ENCODE data around the gene KMT5B. TPM values are rescaled to one million over a fixed set of nuclear protein-coding genes. Genes with fewer than 3 reads are reported as not detected.
"Not testable (repeated sequence)": the region's sequence is repeated elsewhere in the genome, so short reads cannot be mapped to it uniquely, and the experiment has no call there.

The KMT5B gene
- total and polyA plus RNA-seq, 10 donors = 12.3 to 52.8 (median 40.6) TPM

DNA sequence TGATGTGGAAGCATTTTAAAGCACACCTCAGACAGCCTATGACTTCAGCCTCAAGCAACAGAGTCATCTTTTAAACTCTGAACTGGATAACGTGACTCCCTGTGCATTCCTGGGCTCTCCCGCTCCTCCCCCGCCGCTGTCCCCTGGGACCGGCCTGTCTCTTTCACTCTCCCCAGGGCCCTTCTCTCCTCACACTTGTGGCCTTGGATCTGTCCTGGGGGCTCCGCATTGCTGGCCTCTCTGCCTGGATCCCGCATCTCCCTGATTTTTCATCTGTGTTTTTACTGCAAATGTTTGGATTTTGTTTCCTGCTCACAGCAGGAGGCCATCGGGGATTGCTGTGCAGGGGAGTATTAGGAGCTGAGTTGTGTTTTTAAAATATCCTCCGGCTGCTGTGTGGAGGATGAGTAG is 43.2 kb upstream of the KMT5B start:
- 74 to 82% (median 79%) methylated on average over 9 of the region's 9 CpGs for WGBS, 5 donors
- H3K4me3 ChIP-seq = no peak overlapping the region
- peaks cover 0 to 14% (median 7%) of the 10 kb centered on the region in 6 donors for H3K36me3 ChIP-seq
- H3K27me3 ChIP-seq (replicated peaks in 1 of 7) = no peaks in the 10 kb centered on the region
- intact Hi-C loops (cut with DNase I; ENCODE audit: low total_unique reads) = loop anchor here (2.0 to 5.0 kb wide), 2 partner anchors 40 to 191 kb away; no protein-coding TSS in a partner anchor
- peaks cover 0 to 18% (median 10%) of the 10 kb centered on the region in 6 donors for H3K4me1 ChIP-seq
- no peak for DNase-seq
- peaks cover 0 to 5% (median 0%) of the 10 kb centered on the region in 8 donors for H3K9me3 ChIP-seq
- peak overlapping the region in 5 of 8 donors; percentile 36 to 50 (median 41) for H3K27ac ChIP-seq
- no peak for TF ChIP-seq POLR2AphosphoS5 (IDR thresholded peaks at IDR 0.05)
- TF ChIP-seq, protein P1, sequence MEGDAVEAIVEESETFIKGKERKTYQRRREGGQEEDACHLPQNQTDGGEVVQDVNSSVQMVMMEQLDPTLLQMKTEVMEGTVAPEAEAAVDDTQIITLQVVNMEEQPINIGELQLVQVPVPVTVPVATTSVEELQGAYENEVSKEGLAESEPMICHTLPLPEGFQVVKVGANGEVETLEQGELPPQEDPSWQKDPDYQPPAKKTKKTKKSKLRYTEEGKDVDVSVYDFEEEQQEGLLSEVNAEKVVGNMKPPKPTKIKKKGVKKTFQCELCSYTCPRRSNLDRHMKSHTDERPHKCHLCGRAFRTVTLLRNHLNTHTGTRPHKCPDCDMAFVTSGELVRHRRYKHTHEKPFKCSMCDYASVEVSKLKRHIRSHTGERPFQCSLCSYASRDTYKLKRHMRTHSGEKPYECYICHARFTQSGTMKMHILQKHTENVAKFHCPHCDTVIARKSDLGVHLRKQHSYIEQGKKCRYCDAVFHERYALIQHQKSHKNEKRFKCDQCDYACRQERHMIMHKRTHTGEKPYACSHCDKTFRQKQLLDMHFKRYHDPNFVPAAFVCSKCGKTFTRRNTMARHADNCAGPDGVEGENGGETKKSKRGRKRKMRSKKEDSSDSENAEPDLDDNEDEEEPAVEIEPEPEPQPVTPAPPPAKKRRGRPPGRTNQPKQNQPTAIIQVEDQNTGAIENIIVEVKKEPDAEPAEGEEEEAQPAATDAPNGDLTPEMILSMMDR (IDR thresholded peaks at IDR 0.05 in 8 of 11, conservative IDR thresholded peaks at IDR 0.05 in 3 of 11) = no peak
- no peak for TF ChIP-seq POLR2A (IDR thresholded peaks at IDR 0.05)

DNA sequence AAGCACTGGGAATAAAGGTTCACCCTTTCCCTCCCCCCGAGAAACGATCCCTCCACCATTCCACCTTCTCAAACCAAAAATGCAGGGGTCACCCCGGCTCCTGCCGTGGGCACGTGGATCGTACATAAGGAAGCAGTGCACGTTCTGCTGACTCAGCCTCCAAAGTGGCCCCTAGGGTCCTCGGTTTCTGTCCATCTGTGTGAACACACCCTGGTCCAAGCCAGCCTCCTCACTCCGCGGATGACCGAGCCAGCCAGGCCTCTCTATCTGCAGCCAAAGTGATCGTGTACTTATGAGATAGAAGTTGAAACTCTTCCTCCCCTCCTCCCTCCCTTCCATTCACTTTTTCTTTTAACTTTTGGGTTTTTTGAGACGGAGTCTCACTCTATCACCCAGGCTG is 42.4 kb upstream of the KMT5B start:
- Histone ChIP-seq H3K27me3 (replicated peaks in 1 of 7) (no peaks in the 10 kb centered on the region), H3K4me1 (peaks cover 0 to 18% (median 10%) of the 10 kb centered on the region in 6 donors), H3K36me3 (peaks cover 0 to 6% (median 0%) of the 10 kb centered on the region in 6 donors), H3K9me3 (peaks cover 0 to 5% (median 0%) of the 10 kb centered on the region in 8 donors), H3K4me3 (no peak overlapping the region), H3K27ac (peak overlapping the region in 2 of 8 donors; percentile 43 to 50)
- TF ChIP-seq POLR2AphosphoS5 (IDR thresholded peaks at IDR 0.05) = no peak
- TF ChIP-seq, protein P1 (IDR thresholded peaks at IDR 0.05 in 8 of 11, conservative IDR thresholded peaks at IDR 0.05 in 3 of 11) = no peak
- no peak for TF ChIP-seq POLR2A (IDR thresholded peaks at IDR 0.05)
- no peak for DNase-seq
- 67 to 89% (median 79%) methylated on average over 13 of the region's 13 CpGs for WGBS, 5 donors
- intact Hi-C loops (cut with DNase I; ENCODE audit: low total_unique reads) = loop anchor here (5.0 kb wide), 1 partner anchor 192 kb away; no protein-coding TSS in a partner anchor

DNA sequence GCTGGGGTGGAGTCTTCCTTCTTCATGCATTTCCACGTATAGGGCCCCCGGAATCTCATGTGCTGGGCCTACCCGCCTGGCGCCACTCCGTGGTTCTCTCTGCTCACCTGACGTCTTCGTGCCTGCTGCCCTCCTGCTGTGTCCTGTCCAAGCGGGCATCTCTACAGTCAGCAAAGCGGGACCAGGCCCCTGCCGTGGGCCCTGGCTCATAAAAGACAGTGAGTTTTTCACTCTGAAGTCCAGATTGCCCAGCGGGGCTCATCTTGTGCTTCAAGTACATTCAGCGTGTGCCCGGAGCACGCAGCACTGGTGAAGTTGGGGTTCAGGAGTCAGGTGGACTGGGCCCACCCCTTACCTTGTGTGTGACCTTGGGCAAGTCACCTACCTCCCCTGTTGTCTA is 41.3 kb upstream of the KMT5B start:
- Histone ChIP-seq H3K9me3 (peaks cover 0 to 12% (median 3%) of the 10 kb centered on the region in 8 donors), H3K27ac (no peak overlapping the region), H3K4me1 (peaks cover 0 to 18% (median 10%) of the 10 kb centered on the region in 6 donors), H3K27me3 (replicated peaks in 1 of 7) (no peaks in the 10 kb centered on the region), H3K4me3 (no peak overlapping the region), H3K36me3 (no peaks in the 10 kb centered on the region)
- intact Hi-C loops (cut with DNase I; ENCODE audit: low total_unique reads) = no loop called here
- 91 to 96% (median 93%) methylated on average over 13 to 14 of the region's 14 CpGs for WGBS, 5 donors
- DNase-seq = no peak
- TF ChIP-seq POLR2A (IDR thresholded peaks at IDR 0.05) = no peak
- TF ChIP-seq, protein P1 (IDR thresholded peaks at IDR 0.05 in 8 of 11, conservative IDR thresholded peaks at IDR 0.05 in 3 of 11) = no peak
- TF ChIP-seq POLR2AphosphoS5 (IDR thresholded peaks at IDR 0.05) = no peak

DNA sequence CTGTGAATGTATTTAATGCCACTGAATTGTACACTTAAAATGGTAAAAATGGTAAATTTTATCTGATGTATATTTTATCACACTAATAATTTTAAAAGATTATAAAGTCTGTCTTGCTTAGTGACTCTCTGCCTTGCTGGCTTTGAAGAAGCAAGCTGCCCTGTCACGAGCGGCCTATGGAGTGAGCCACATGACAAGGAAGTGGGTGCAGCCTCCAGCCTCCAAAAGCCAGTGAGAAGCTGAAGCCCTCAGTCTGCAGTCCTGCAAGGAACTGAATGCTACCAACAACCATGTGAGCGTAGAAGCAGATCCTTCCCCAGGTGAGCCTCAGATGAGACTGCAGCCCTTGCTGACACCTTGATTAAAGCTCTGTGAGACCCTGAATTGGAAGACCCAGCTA is 38.7 kb upstream of the KMT5B start:
- WGBS, 5 donors = 83 to 94% (median 86%) methylated on average over 3 of the region's 3 CpGs
- TF ChIP-seq POLR2A (IDR thresholded peaks at IDR 0.05) = no peak
- TF ChIP-seq POLR2AphosphoS5 (IDR thresholded peaks at IDR 0.05) = no peak
- TF ChIP-seq, protein P1 (IDR thresholded peaks at IDR 0.05 in 8 of 11, conservative IDR thresholded peaks at IDR 0.05 in 3 of 11) = no peak
- H3K9me3 ChIP-seq = peaks cover 0 to 19% (median 9%) of the 10 kb centered on the region in 8 donors
- no peaks in the 10 kb centered on the region for H3K27me3 ChIP-seq (replicated peaks in 1 of 7)
- no peak for DNase-seq
- H3K4me3 ChIP-seq = no peak overlapping the region
- peaks cover 0 to 2% (median 0%) of the 10 kb centered on the region in 6 donors for H3K4me1 ChIP-seq
- no peak overlapping the region for H3K27ac ChIP-seq
- H3K36me3 ChIP-seq = no peaks in the 10 kb centered on the region
- intact Hi-C loops (cut with DNase I; ENCODE audit: low total_unique reads) = no loop called here

DNA sequence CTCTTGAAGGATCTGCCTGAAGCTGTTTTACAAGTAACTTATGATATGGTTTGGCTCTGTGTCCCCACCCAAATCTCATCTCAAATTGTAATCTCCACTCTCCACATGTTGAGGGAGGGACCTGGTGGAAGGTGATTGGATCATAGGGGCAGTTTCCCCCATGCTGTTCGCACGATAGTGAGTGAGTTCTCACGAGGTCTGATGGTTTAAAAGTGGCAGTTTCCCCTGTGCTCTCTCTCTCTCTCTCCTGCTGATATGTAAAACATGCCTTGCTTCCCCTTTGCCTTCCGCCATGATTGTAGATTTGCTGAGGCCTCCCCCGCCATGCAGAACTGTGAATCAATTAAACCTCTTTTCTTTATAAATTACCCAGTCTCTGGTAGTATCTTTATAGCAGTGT is 31.8 kb upstream of the KMT5B start:
- DNase-seq; H3K36me3 ChIP-seq; H3K4me1 ChIP-seq; H3K4me3 ChIP-seq; H3K27ac ChIP-seq; H3K27me3 ChIP-seq (replicated peaks in 1 of 7); intact Hi-C loops (cut with DNase I; ENCODE audit: low total_unique reads): not testable (repeated sequence)
- H3K9me3 ChIP-seq = peaks cover 0 to 24% (median 20%) of the 10 kb centered on the region in 8 donors
- 81 to 91% (median 83%) methylated on average over 5 of the region's 5 CpGs for WGBS, 5 donors

DNA sequence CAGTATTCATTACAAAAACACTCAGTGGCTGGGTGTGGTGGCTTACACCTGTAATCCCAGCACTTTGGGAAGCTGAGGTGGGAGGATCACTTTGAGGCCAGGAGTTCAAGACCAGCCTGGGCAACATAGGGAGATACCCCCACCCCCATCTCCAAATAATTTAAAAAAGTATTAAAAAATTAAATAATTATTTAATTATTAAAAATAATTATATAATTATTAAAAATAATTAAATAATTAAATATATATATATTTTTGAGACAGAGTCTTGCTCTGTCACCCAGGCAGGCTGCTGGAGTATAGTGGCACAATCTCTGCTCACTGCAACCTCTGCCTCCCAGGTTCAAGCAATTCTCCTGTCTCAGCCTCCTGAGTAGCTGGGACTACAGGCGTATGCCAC is 30.8 kb upstream of the KMT5B start:
- H3K4me1 ChIP-seq; DNase-seq; H3K27ac ChIP-seq; H3K27me3 ChIP-seq (replicated peaks in 1 of 7); H3K36me3 ChIP-seq; H3K4me3 ChIP-seq; intact Hi-C loops (cut with DNase I; ENCODE audit: low total_unique reads): not testable (repeated sequence)
- WGBS, 5 donors = 85 to 100% (median 95%) methylated on average over 1 of the region's 1 CpG
- peaks cover 0 to 14% (median 12%) of the 10 kb centered on the region in 8 donors for H3K9me3 ChIP-seq
